ENCODE data around the gene INVS.
"Not testable (repeated sequence)": the region's sequence is repeated elsewhere in the genome, so short reads cannot be mapped to it uniquely, and the experiment has no call there.

Gene INVS

GRCh38 chr9:100082782-100083181 lies 16.3 kb upstream of the INVS start:
- no peak for DNase-seq (ENCODE audit: low read depth in 2 of 2)

- no peak for DNase-seq (ENCODE audit: low read depth in 2 of 2)
Observed at GRCh38 chr9:100083448-100084127, 15.5 kb upstream of the INVS start.

GRCh38 chr9:100084128-100084453 lies 15.0 kb upstream of the INVS start:
- DNase-seq (ENCODE audit: low read depth in 2 of 2) = no peak

- no peak for DNase-seq (ENCODE audit: low read depth in 2 of 2)
Observed at GRCh38 chr9:100084734-100085133, 14.3 kb upstream of the INVS start.

GRCh38 chr9:100086097-100086635 lies 12.9 kb upstream of the INVS start:
- DNase-seq (ENCODE audit: low read depth in 2 of 2) = no peak

GRCh38 chr9:100087218-100087617 lies 11.8 kb upstream of the INVS start:
- no peak for DNase-seq (ENCODE audit: low read depth in 2 of 2)

- no peak for DNase-seq (ENCODE audit: low read depth in 2 of 2)
Observed at GRCh38 chr9:100088202-100088601, 10.8 kb upstream of the INVS start.

GRCh38 chr9:100090880-100091279 lies 8.2 kb upstream of the INVS start:
- no peak for DNase-seq (ENCODE audit: low read depth in 2 of 2)

- DNase-seq (ENCODE audit: low read depth in 2 of 2) = no peak
Observed at GRCh38 chr9:100091650-100092049, 7.4 kb upstream of the INVS start.

- DNase-seq (ENCODE audit: low read depth in 2 of 2) = no peak
Observed at GRCh38 chr9:100092066-100092465, 7.0 kb upstream of the INVS start.

- not testable (repeated sequence) for DNase-seq (ENCODE audit: low read depth in 2 of 2)
Observed at GRCh38 chr9:100094411-100094810, 4.6 kb upstream of the INVS start.

- DNase-seq (ENCODE audit: low read depth in 2 of 2) = no peak
Observed at GRCh38 chr9:100096378-100096916, 2.6 kb upstream of the INVS start.

- peak in 1 of 2 donors; percentile 23 for DNase-seq (ENCODE audit: low read depth in 2 of 2)
Observed at GRCh38 chr9:100098046-100098886, 777 bp upstream of the INVS start.

- no peak for DNase-seq (ENCODE audit: low read depth in 2 of 2)
Observed at GRCh38 chr9:100099722-100100042, 639 bp downstream of the INVS start.

- no peak for DNase-seq (ENCODE audit: low read depth in 2 of 2)
Observed at GRCh38 chr9:100100146-100100667, 1.2 kb downstream of the INVS start.

GRCh38 chr9:100101608-100102007 lies 2.6 kb downstream of the INVS start:
- no peak for DNase-seq (ENCODE audit: low read depth in 2 of 2)

- no peak for DNase-seq (ENCODE audit: low read depth in 2 of 2)
Observed at GRCh38 chr9:100104314-100104713, 5.3 kb downstream of the INVS start.

- DNase-seq (ENCODE audit: low read depth in 2 of 2) = no peak
Observed at GRCh38 chr9:100105861-100106260, 6.8 kb downstream of the INVS start.

- DNase-seq (ENCODE audit: low read depth in 2 of 2) = no peak
Observed at GRCh38 chr9:100106616-100107015, 7.6 kb downstream of the INVS start.

GRCh38 chr9:100108559-100108958 lies 9.5 kb downstream of the INVS start:
- DNase-seq (ENCODE audit: low read depth in 2 of 2) = no peak

- DNase-seq (ENCODE audit: low read depth in 2 of 2) = no peak
Observed at GRCh38 chr9:100111235-100111634, 12.2 kb downstream of the INVS start.

- no peak for DNase-seq (ENCODE audit: low read depth in 2 of 2)
Observed at GRCh38 chr9:100112677-100113336, 13.8 kb downstream of the INVS start.
